Hepatocyte (in vitro differentiated cells): ENCODE data around the gene AKAP1.

Source experiments
- CTCF ChIP-seq: fragments of 200-600 bp; sonication (generic); IDR thresholded peaks from 2 replicates; pipeline ENCODE4 v1.5.1; 2016; ENCODE audit warnings: antibody characterized with exemption, mild to moderate bottlenecking; ENCODE audit not compliant: poor library complexity
- EZH2 ChIP-seq: fragments of 200-600 bp; sonication (generic); IDR thresholded peaks from 2 replicates; pipeline ENCODE4 v1.6.1; 2016; ENCODE audit warnings: antibody characterized with exemption, mild to moderate bottlenecking, borderline replicate concordance

GRCh38 chr17:57135026-57135788, 50.2 kb downstream of the AKAP1 start:
- TF ChIP-seq CTCF (no peak), EZH2 (no peak)
